Stimulated activated CD4-positive, alpha-beta T cell treated with anti-CD3 and anti-CD28 coated beads, Interleukin-15, amount 100 ng/mL, for 24 hours (primary cell): ENCODE data around the gene MTFR1L.

Experiments used
- DNase-seq: peaks from one replicate; pipeline ENCODE4 v3.0.0-alpha.2; 2020

Gene MTFR1L

GRCh38 chr1:25808481-25809244 is 11.1 kb upstream of the MTFR1L start:
- no peak for DNase-seq

DNA sequence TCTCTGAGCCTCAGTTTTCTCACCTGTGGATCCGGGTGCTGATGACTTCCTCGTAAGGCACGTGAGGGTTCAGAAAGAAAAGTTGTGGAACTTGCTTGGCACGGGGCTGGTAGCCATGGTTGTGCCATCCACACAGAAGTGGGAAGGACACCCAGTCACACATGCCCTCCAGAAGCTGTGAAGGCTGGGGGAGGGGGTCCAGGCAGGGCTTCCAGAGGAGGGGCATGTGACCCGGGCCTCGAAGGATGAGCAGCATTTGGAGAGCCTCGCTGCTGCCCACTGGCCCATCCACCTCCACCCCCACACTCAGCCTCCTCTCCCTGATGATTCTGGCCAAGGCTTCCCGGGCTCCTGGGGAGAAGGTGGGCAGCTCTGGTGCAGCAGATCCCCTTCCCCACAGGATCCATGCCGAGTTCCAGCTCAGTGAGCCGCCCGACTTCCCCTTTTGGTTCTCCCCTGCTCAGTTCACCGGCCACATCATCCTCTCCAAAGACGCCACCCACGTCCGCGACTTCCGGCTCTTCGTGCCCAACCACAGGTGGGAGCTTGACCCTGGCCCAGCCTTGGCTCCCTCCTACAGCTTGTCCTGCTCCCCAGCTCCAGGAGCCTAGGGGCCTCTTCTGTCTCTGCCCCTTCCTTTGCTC is 10.3 kb upstream of the MTFR1L start:
- DNase-seq, result no peak

DNA sequence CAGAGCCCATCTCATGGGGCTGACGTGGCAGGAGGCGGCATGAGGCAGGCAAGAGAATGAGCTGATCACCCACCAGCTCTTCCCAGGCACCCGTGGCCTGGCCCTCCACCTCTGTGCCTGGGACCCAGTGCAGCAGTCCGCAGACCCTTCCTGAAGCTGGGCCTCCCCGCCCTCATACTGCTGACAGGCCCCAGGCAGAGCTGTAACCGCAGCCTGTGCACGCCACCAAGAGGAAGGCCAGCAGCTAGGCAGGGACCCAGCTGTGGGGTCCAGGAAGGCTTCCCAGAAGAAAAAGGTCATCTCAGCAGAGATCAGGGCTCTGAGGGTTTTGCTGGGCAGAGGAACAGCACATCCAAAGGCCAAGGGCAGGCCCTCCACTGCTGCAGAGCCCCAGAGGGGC is 9.8 kb upstream of the MTFR1L start:
- no peak for DNase-seq

- DNase-seq, result peak; percentile 84
These were observed 9.1 kb upstream of the MTFR1L start for GRCh38 chr1:25810341-25811299.

- DNase-seq, result no peak
These were observed 8.2 kb upstream of the MTFR1L start for GRCh38 chr1:25811384-25812082.

GRCh38 chr1:25813071-25813733 is 6.6 kb upstream of the MTFR1L start:
- DNase-seq, result no peak

DNA sequence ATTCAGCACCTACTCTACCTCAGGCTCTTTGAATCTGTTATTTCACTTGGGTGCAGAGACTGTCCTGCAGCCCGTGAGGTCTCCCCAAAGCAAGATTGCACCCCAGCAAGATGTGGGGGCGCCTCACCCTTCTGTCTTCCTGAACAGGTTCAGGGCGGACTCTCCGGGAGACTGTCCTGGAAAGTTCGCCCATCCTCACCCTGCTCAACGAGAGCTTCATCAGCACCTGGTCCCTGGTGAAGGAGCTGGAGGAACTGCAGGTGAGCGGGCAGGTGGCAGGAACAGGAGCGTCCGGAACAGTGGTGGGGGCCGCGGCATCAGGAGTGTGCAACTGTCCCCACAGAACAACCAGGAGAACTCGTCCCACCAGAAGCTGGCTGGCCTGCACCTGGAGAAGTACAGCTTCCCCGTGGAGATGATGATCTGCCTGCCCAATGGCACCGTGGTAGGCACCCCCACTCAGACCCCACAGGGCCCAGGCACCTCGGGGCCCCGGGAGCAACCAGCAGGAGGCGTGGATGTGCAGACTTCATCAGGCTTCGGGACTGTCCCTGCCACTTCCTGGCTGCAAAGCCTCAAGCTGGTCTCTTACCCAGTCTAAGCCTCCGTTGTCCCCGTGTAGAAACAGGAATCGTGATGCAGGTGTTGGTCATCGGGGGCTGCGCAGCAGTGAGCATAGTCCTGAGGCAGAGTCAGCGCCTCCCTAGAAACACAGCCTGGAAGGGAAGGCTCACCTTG is 5.9 kb upstream of the MTFR1L start:
- DNase-seq, result no peak

GRCh38 chr1:25814549-25815087 is 5.1 kb upstream of the MTFR1L start:
- no peak for DNase-seq

- no peak for DNase-seq
These were observed 4.3 kb upstream of the MTFR1L start for GRCh38 chr1:25815208-25816111.

DNA sequence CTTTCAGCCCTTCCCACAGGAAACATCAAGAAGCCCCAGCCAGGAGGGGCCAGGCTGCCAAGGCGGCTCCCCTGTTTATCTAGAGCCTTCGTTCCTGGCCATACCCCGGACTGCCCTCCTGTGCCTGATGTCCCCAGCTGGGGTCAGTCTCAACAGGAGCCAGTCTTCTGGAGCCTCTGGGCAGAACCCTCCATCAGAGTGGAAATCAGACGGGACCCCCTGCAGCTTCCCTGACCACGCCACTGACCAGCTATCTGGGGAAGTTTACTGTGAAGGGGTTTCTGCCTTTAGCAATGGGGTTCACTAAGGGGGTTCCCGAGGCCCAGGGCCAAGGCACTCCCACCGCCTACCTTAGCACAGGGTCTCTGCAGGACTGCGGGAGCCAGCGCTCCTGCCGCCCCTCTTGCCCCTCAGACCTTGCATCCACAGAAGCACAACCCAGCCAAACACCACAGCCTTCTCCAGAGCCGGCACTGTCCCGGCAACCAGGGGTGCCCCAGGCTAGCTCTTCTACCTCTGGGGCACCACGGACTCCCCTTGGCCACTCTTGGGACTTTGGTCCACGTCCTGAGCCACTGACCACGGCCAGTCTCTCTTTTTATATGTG is 3.5 kb upstream of the MTFR1L start:
- no peak for DNase-seq

DNA sequence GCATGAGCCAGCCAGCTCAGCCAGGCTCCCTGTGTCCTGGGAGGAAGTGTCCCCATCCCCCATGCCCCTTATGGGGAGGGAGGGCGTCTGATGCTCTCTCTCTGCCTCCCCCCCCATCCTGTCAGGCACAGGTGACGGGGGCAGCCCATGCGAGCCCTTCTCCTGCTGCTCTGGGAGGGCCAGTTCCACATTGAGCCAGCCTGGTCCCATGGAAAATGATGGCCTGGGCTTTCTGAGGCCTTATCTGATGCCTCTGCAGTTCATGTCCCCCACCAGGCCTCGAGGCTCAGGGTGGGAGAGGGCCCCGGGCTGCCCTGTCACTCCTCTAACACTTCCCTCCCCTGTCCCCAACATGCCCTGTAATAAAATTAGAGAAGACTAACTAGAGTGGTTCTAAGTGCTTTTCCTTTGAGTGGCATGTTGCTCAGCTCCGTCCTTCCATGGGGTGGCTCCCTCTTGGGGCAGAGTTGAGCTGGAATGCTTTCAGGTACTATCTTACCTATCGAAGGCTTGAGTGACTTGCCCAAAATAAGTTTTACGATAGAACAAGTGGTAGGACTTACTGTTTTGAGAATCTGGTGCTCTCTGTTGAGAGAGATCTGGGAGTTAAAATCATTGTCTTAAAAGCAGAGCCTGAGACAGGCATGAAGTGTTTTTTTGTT is 1.8 kb upstream of the MTFR1L start:
- DNase-seq, result no peak

DNA sequence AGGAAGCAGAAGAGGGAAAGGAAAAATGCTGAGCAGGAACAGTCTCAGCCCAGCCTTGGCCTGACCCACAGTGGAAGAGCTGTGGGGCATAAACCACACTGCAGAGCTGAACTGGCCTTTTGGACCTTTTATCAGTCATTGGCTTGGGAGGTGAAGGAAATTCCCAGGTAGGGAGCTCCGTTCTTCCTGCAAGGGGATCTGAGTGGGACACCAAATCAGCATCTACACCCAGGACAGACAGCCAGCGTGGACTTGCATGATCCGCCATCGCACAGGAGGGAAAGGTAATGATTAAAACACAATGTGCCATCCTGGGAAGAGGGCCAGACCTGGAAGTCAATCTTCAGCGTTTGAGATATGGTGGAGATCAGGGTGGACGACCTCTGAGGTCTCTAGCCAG is 1.2 kb upstream of the MTFR1L start:
- no peak for DNase-seq

GRCh38 chr1:25820247-25821111 is 725 bp downstream of the MTFR1L start:
- DNase-seq, result peak; percentile 79

GRCh38 chr1:25821112-25821476 is 1.3 kb downstream of the MTFR1L start:
- no peak for DNase-seq

- DNase-seq, result no peak
These were observed 1.9 kb downstream of the MTFR1L start for GRCh38 chr1:25821630-25822091.

- no peak for DNase-seq
These were observed 5.9 kb downstream of the MTFR1L start for GRCh38 chr1:25825605-25826004.

DNA sequence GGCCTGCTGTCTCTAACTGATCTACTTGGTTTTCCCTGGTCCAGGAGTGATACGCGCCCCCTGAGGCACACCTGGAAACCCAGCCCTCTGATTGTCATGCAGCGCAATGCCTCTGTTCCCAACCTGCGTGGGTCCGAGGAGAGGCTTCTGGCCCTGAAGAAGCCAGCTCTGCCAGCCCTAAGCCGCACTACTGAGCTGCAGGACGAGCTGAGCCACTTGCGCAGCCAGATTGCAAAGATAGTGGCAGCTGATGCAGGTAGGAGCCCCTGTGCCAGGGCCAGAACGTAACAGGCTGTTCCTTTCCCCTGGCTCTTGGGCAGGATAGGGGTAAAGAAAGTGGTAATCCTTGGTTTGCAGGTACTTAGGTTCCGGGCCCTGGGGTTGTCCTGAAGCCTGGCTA is 6.8 kb downstream of the MTFR1L start:
- no peak for DNase-seq

DNA sequence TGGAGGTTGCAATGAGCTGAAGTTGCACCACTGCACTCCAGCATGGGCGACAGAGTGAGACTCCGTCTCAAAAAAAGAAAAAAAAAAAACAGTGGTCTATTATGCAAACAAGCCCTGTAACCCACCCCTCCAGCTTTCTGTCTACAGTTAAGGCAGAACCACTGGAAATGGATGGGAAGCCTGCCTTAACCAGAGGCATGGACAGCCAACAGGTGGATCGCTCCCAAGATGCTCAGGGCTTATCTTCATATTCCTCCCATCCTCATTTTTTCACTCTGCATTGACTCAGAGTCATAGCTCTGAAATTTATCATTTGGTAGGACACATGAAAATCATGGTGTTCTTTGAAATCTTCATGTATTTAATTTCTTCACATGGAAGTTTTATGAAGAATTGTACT is 8.7 kb downstream of the MTFR1L start:
- DNase-seq, result no peak
